ENCODE measurements around the gene CYP2D6. TPM values are rescaled to one million over a fixed set of nuclear protein-coding genes. Genes with fewer than 3 reads are reported as not detected.

Gene CYP2D6
- total RNA-seq, 1 donor from 2014 or later = 0.16 TPM

DNA sequence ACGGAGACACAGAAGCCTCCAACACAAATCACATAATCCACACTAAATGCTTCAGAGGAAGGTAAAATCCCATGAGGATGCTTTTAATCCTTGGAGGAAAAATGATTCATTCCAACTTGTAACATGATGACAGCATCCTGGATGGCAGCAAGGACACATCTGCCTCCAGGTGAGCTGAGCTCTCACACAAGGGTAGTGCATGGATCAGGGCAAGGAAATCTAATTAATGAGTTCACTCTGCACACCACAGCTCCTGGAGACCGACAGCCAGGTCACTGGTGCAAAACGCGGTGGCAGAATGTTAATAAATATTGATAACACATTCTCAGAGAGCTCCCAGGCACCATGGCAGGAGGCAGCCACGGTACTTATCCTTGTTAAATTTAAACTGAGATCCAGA lies 40.3 kb upstream of the CYP2D6 start:
- intact Hi-C loops (cut with micrococcal nuclease) = no loop called here
- Histone ChIP-seq H3K36me3 (peaks cover 27% of the 10 kb centered on the region), H3K27ac (replicated peaks) (no peak overlapping the region), H3K4me1 (peaks cover 15% of the 10 kb centered on the region), H3K9me3 (replicated peaks) (no peaks in the 10 kb centered on the region), H3K4me3 (no peak overlapping the region), H3K27me3 (ENCODE audit: low read depth) (no peaks in the 10 kb centered on the region)
- DNase-seq = no peak
- TF ChIP-seq, protein P1, sequence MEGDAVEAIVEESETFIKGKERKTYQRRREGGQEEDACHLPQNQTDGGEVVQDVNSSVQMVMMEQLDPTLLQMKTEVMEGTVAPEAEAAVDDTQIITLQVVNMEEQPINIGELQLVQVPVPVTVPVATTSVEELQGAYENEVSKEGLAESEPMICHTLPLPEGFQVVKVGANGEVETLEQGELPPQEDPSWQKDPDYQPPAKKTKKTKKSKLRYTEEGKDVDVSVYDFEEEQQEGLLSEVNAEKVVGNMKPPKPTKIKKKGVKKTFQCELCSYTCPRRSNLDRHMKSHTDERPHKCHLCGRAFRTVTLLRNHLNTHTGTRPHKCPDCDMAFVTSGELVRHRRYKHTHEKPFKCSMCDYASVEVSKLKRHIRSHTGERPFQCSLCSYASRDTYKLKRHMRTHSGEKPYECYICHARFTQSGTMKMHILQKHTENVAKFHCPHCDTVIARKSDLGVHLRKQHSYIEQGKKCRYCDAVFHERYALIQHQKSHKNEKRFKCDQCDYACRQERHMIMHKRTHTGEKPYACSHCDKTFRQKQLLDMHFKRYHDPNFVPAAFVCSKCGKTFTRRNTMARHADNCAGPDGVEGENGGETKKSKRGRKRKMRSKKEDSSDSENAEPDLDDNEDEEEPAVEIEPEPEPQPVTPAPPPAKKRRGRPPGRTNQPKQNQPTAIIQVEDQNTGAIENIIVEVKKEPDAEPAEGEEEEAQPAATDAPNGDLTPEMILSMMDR (IDR thresholded peaks at IDR 0.05; ENCODE audit: borderline replicate concordance) = no peak

DNA sequence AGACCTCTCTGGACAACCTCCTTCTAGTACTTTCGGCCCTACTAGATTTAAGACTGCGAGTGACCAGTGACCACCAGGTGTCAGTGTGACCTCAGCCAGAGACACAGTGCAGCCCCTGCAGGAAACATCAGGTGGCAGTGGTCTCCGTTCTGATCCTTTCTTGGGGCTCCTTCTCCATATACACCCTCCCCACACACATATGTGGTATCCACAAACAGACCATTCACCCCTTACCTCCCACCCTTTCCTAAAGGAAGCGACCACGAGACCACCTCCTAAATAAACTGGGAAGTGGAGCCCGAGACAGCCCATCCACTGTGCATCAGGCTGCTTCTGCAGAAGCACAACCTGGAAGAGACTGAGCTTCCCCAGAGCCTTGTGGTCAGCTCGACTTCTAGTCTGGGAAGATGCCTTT lies 38.5 kb upstream of the CYP2D6 start:
- Histone ChIP-seq H3K9me3 (replicated peaks) (no peaks in the 10 kb centered on the region), H3K36me3 (peaks cover 37% of the 10 kb centered on the region), H3K4me1 (peaks cover 15% of the 10 kb centered on the region), H3K27me3 (ENCODE audit: low read depth) (no peaks in the 10 kb centered on the region), H3K4me3 (no peak overlapping the region), H3K27ac (replicated peaks) (no peak overlapping the region)
- TF ChIP-seq, protein P1 (IDR thresholded peaks at IDR 0.05; ENCODE audit: borderline replicate concordance) = peak; percentile 92
- DNase-seq = peak; percentile 55
- intact Hi-C loops (cut with micrococcal nuclease) = loop anchor here (2.0 kb wide), 1 partner anchor 268 kb away; no protein-coding TSS in a partner anchor

DNA sequence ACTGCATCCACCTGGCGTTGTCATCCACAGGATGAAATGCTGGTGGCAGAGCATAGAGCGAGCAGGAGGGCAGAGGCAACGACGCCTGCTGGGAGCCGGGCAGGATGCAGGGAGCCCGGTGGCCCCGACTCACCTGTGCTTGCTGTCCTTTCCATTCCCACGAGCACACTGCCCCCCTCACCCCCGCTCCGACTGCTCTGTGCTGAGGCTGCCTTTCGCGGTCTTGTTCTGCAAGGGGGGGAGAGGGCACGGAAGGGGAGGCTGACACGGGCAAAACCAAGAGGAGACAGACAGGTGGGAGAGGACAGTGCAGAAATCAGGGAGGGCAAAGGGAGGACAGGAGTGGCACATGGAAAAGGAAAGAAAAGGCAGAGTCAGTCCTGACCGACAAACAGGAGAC lies 37.9 kb upstream of the CYP2D6 start:
- DNase-seq = no peak
- H3K9me3 ChIP-seq (replicated peaks) = no peaks in the 10 kb centered on the region
- H3K27ac ChIP-seq (replicated peaks) = no peak overlapping the region
- H3K4me1 ChIP-seq = peaks cover 12% of the 10 kb centered on the region
- H3K4me3 ChIP-seq = no peak overlapping the region
- H3K27me3 ChIP-seq (ENCODE audit: low read depth) = no peaks in the 10 kb centered on the region
- TF ChIP-seq, protein P1 (IDR thresholded peaks at IDR 0.05; ENCODE audit: borderline replicate concordance) = no peak
- intact Hi-C loops (cut with micrococcal nuclease) = loop anchor here (2.0 kb wide), 1 partner anchor 268 kb away; no protein-coding TSS in a partner anchor
- H3K36me3 ChIP-seq = peaks cover 37% of the 10 kb centered on the region

DNA sequence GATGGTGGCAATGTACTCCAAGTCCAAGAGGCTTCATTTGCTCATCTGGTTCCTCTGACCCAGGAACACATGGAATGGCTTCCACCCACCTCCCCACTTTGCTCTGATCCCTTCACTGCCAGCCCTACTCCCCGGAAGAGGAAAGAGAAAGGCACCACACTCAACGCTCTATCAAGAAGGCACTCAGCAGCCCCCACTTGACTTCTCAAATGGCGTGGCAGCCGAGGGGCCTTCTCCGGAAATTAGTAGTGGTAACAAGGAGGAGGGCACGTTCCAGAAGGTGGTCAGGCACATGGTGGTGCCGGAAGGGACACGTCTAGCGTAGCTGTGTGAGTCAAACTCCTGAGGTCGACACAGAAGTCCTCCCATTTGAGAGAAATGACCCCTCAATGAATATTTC lies 36.5 kb upstream of the CYP2D6 start:
- intact Hi-C loops (cut with micrococcal nuclease) = no loop called here
- peaks cover 37% of the 10 kb centered on the region for H3K36me3 ChIP-seq
- TF ChIP-seq, protein P1 (IDR thresholded peaks at IDR 0.05; ENCODE audit: borderline replicate concordance) = no peak

DNA sequence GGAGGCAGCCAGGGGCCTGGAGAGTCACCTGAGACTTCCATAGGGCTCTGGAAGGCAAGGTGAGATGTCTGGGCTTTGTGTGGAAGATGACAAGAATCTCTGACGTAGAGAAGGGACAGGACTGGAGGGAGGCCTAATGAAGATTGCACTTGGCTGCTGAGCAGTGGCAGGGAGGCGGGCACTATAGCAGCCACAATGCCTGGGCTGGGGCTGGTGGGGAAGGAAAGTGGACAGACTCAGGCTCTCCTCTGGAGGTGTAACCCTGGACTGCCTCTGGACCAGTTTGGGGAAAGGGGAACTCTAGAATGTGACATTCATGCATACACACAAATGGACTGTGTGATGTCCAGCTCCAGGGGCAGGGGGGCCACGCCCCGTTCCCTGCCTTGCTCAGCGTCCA lies 34.3 kb upstream of the CYP2D6 start:
- H3K4me3 ChIP-seq = no peak overlapping the region
- TF ChIP-seq, protein P1 (IDR thresholded peaks at IDR 0.05; ENCODE audit: borderline replicate concordance) = no peak
- H3K27me3 ChIP-seq (ENCODE audit: low read depth) = no peaks in the 10 kb centered on the region
- H3K4me1 ChIP-seq = no peaks in the 10 kb centered on the region
- peaks cover 37% of the 10 kb centered on the region for H3K36me3 ChIP-seq
- DNase-seq = no peak
- H3K9me3 ChIP-seq (replicated peaks) = no peaks in the 10 kb centered on the region
- intact Hi-C loops (cut with micrococcal nuclease) = no loop called here
- no peak overlapping the region for H3K27ac ChIP-seq (replicated peaks)

More for the DNA sequence above, 36.5 kb upstream of the CYP2D6 start:
- DNase-seq = no peak
- H3K27ac ChIP-seq (replicated peaks) = no peak overlapping the region
- H3K4me1 ChIP-seq = no peaks in the 10 kb centered on the region
- no peak overlapping the region for H3K4me3 ChIP-seq
- no peaks in the 10 kb centered on the region for H3K9me3 ChIP-seq (replicated peaks)
- H3K27me3 ChIP-seq (ENCODE audit: low read depth) = no peaks in the 10 kb centered on the region
